NCI-H1417 treated with DMSO at 0.1 percent for 48 hours (cell line): Measurements from ENCODE around the gene GRIK4.

Experiments used
- DNase-seq: peaks from one replicate; lab custom pipeline; 2025; lab: John Stamatoyannopoulos, UW

GRIK4 gene

GRCh38 chr11:120954381-120954780 lies 442.8 kb downstream of the GRIK4 start:
- no peak for DNase-seq

GRCh38 chr11:120956710-120957495 lies 445.4 kb downstream of the GRIK4 start:
- DNase-seq, result no peak

GRCh38 chr11:120958185-120958584 lies 446.6 kb downstream of the GRIK4 start:
- DNase-seq, result no peak

GRCh38 chr11:120959189-120959588 lies 447.6 kb downstream of the GRIK4 start:
- no peak for DNase-seq

- no peak for DNase-seq
Measured at GRCh38 chr11:120964857-120965256, 453.3 kb downstream of the GRIK4 start.

GRCh38 chr11:120966840-120967239 lies 455.3 kb downstream of the GRIK4 start:
- no peak for DNase-seq

GRCh38 chr11:120969993-120970392 lies 458.4 kb downstream of the GRIK4 start:
- no peak for DNase-seq

- no peak for DNase-seq
Measured at GRCh38 chr11:120971825-120972224, 460.3 kb downstream of the GRIK4 start.

GRCh38 chr11:120972621-120973020 lies 461.1 kb downstream of the GRIK4 start:
- no peak for DNase-seq

GRCh38 chr11:120973501-120973900 lies 462.0 kb downstream of the GRIK4 start:
- DNase-seq, result no peak

GRCh38 chr11:120974466-120974865 lies 462.9 kb downstream of the GRIK4 start:
- no peak for DNase-seq

GRCh38 chr11:120974965-120975364 lies 463.4 kb downstream of the GRIK4 start:
- DNase-seq, result no peak

- no peak for DNase-seq
Measured at GRCh38 chr11:120977266-120978137, 466.0 kb downstream of the GRIK4 start.

- no peak for DNase-seq
Measured at GRCh38 chr11:120978701-120979100, 467.2 kb downstream of the GRIK4 start.

- peak; percentile 4 for DNase-seq
Measured at GRCh38 chr11:120985718-120986569, 474.4 kb downstream of the GRIK4 start.

GRCh38 chr11:120988603-120989002 lies 477.1 kb downstream of the GRIK4 start:
- DNase-seq, result no peak

GRCh38 chr11:120991830-120992686 lies 480.5 kb downstream of the GRIK4 start:
- DNase-seq, result no peak

- no peak for DNase-seq
Measured at GRCh38 chr11:120994091-120994859, 482.7 kb downstream of the GRIK4 start.

- DNase-seq, result no peak
Measured at GRCh38 chr11:120995184-120995583, 483.6 kb downstream of the GRIK4 start.

GRCh38 chr11:120996973-120997372 lies 485.4 kb downstream of the GRIK4 start:
- DNase-seq, result no peak
